ENCODE measurements around the gene LRRC19.

LRRC19 gene

GRCh38 chr9:27019589-27019988, 14.1 kb upstream of the LRRC19 start:
- H3K4me1 ChIP-seq (ENCODE audit: control insufficient read depth, insufficient read depth, low read length) = no peaks in the 10 kb centered on the region
- peaks cover 7 to 41% of the 10 kb centered on the region in 2 experiments; a peak in 2 of 3 replicates for H3K36me3 ChIP-seq (ENCODE audit: control insufficient read depth in 2 of 2, insufficient read depth in 1 of 2, low read length in 2 of 2)
- TF ChIP-seq ZNF362 (tag by site-specific recombination; IDR thresholded peaks at IDR 0.05) = no peak
- TF ChIP-seq KLF16 (tag by site-specific recombination; IDR thresholded peaks at IDR 0.05) = no peak
- TF ChIP-seq ZNF23 (tag by site-specific recombination; IDR thresholded peaks at IDR 0.05; ENCODE audit: borderline replicate concordance) = no peak
- no peak for TF ChIP-seq KLF1 (tag by site-specific recombination; IDR thresholded peaks at IDR 0.05)
- TF ChIP-seq ZNF555 (tag by site-specific recombination; conservative IDR thresholded peaks at IDR 0.05) = no peak
- TF ChIP-seq ZNF37A (tag by site-specific recombination; IDR thresholded peaks at IDR 0.05) = no peak
- no peak for TF ChIP-seq ZNF830 (tag by site-specific recombination; IDR thresholded peaks at IDR 0.05; ENCODE audit: low read depth)
- no peak for TF ChIP-seq ZNF544 (tag by site-specific recombination; IDR thresholded peaks at IDR 0.05)
- no peak for TF ChIP-seq ZNF211 (tag by site-specific recombination; IDR thresholded peaks at IDR 0.05; ENCODE audit: low read depth)
- TF ChIP-seq ZNF777 (tag by site-specific recombination; IDR thresholded peaks at IDR 0.05; ENCODE audit: borderline replicate concordance) = no peak
- TF ChIP-seq ZNF184 (tag by site-specific recombination; IDR thresholded peaks at IDR 0.05) = no peak
- TF ChIP-seq ZNF311 (tag by site-specific recombination; IDR thresholded peaks at IDR 0.05; ENCODE audit: borderline replicate concordance) = no peak
- H3K4me3 ChIP-seq (ENCODE audit: low read depth, low read length) = no peak overlapping the region
- POLR2A ChIA-PET = interaction anchor here (0.7 kb wide), 1 partner anchor 976 kb away, joined by 5 read pairs; no protein-coding TSS in a partner anchor
- no peak overlapping the region for H3K27ac ChIP-seq (ENCODE audit: extremely low read depth, low read depth, low read length)
- no peaks in the 10 kb centered on the region for H3K9me3 ChIP-seq (ENCODE audit: control insufficient read depth, insufficient read depth, low read depth, low read length)
- CTCF ChIA-PET = interaction anchor here (1.3 kb wide), 1 partner anchor 11 kb away, joined by 3 read pairs; no protein-coding TSS in a partner anchor

GRCh38 chr9:27003426-27004077, 1.9 kb downstream of the LRRC19 start:
- CTCF ChIA-PET = interaction anchor here (0.6 to 0.7 kb wide), 2 partner anchors 11 to 282 kb away, joined by 5 to 6 read pairs; no protein-coding TSS in a partner anchor
- Histone ChIP-seq H3K27ac (ENCODE audit: extremely low read depth, low read depth, low read length) (no peak overlapping the region), H3K4me3 (ENCODE audit: low read depth, low read length) (no peak overlapping the region), H3K4me1 (ENCODE audit: control insufficient read depth, insufficient read depth, low read length) (no peaks in the 10 kb centered on the region), H3K9me3 (ENCODE audit: control insufficient read depth, insufficient read depth, low read depth, low read length) (no peaks in the 10 kb centered on the region), H3K36me3 (ENCODE audit: control insufficient read depth in 2 of 2, insufficient read depth in 1 of 2, low read length in 2 of 2) (no peaks in the 10 kb centered on the region)
- POLR2A ChIA-PET = no interaction called here
- no peak for TF ChIP-seq GLI4 (tag by site-specific recombination; IDR thresholded peaks at IDR 0.05)

- H3K4me3 ChIP-seq (ENCODE audit: low read depth, low read length) = no peak overlapping the region
- ChIA-PET POLR2A (no interaction called here), CTCF (no interaction called here)
- peaks cover 0 to 6% of the 10 kb centered on the region in 2 experiments; a peak in 2 of 3 replicates for H3K36me3 ChIP-seq (ENCODE audit: control insufficient read depth in 2 of 2, insufficient read depth in 1 of 2, low read length in 2 of 2)
- H3K9me3 ChIP-seq (ENCODE audit: control insufficient read depth, insufficient read depth, low read depth, low read length) = no peaks in the 10 kb centered on the region
- no peak overlapping the region for H3K27ac ChIP-seq (ENCODE audit: extremely low read depth, low read depth, low read length)
- no peaks in the 10 kb centered on the region for H3K4me1 ChIP-seq (ENCODE audit: control insufficient read depth, insufficient read depth, low read length)
- TF ChIP-seq ZNF626 (tag by site-specific recombination; IDR thresholded peaks at IDR 0.05) (no peak), PRDM4 (tag by site-specific recombination; IDR thresholded peaks at IDR 0.05) (no peak), ZNF777 (tag by site-specific recombination; IDR thresholded peaks at IDR 0.05; ENCODE audit: borderline replicate concordance) (no peak), INSM2 (tag by site-specific recombination; IDR thresholded peaks at IDR 0.05) (no peak), ZNF529 (tag by site-specific recombination; IDR thresholded peaks at IDR 0.05; ENCODE audit: insufficient replicate concordance) (no peak), ZBTB49 (tag by site-specific recombination; IDR thresholded peaks at IDR 0.05; ENCODE audit: low read depth) (no peak), ZSCAN18 (tag by site-specific recombination; IDR thresholded peaks at IDR 0.05) (no peak), KLF17 (tag by site-specific recombination; IDR thresholded peaks at IDR 0.05) (no peak)
Observed at GRCh38 chr9:26995810-26996209, 9.7 kb downstream of the LRRC19 start.

All from HEK293 (cell line).